Endothelial cell of umbilical vein (primary cell): Measurements from ENCODE around the gene C3orf52. TPM values are rescaled to one million over a fixed set of nuclear protein-coding genes. Genes with fewer than 3 reads are reported as not detected.

Experiments
- BruUV-seq: library from RNA; stranded (reverse); fragments of 400-500 nt; replicated peaks from 2 replicates; lab custom pipeline; 2021; lab: Mats Ljungman, UMichigan
- CTCF ChIA-PET: fragments of 300-600, 350-600 bp; sonication (Branson Sonifier 250); formaldehyde crosslinking; loops from one replicate; lab custom pipeline; 2021; ENCODE audit warnings: antibody characterized with exemption, inconsistent platforms; lab: Charles Lee
- POLR2A ChIA-PET: fragments of 300-600, 350-600 bp; sonication (Branson Sonifier 250); formaldehyde crosslinking; loops from one replicate; lab custom pipeline; 2021; ENCODE audit warnings: antibody characterized with exemption, inconsistent platforms; lab: Charles Lee
- DNase-seq: peaks from one replicate; pipeline ENCODE4 v3.0.0-alpha.2; 2011; ENCODE audit warnings: low read depth, low spot score
- FAIRE-seq: peaks from 2 replicates; lab custom pipeline; 2011; peaks lifted over from hg19 to GRCh38; lab: Jason Lieb, UNC
- H2AFZ ChIP-seq: 2 replicates; pipeline ENCODE4 v1.6.0; 2012; ENCODE audit warnings: low read depth, low read length, control low read depth, inconsistent platforms
- H3K27ac ChIP-seq: 2 replicates; pipeline ENCODE4 v1.5.1; 2011; ENCODE audit warnings: low read depth, mild to moderate bottlenecking, control low read depth, low read length, moderate library complexity; ENCODE audit not compliant: insufficient read depth
- H3K27me3 ChIP-seq, 2 experiments: 2 replicates each; pipeline versions ENCODE4 v1.6.0 to v1.6.1; 2011; ENCODE audit warnings: low read length in 2 of 2, mixed read lengths in 1 of 2; ENCODE audit not compliant: control insufficient read depth in 2 of 2, insufficient read depth in 2 of 2
- H3K36me3 ChIP-seq, 2 experiments: 2 replicates in 1 of 2; 3 replicates in 1 of 2; pipeline ENCODE4 v1.5.1; 2011; ENCODE audit warnings: low read length in 2 of 2, mild to moderate bottlenecking in 1 of 2, moderate library complexity in 1 of 2; ENCODE audit not compliant: control insufficient read depth in 2 of 2, insufficient read depth in 2 of 2; ENCODE audit errors: extremely low read depth in 1 of 2
- H3K4me1 ChIP-seq: 3 replicates; pipeline ENCODE4 v1.5.1; 2011; ENCODE audit warnings: mild to moderate bottlenecking, low read length; ENCODE audit not compliant: control insufficient read depth, insufficient read depth; ENCODE audit errors: extremely low read depth
- H3K4me2 ChIP-seq: 2 replicates; pipeline ENCODE4 v1.6.1; 2011; ENCODE audit warnings: low read length, control low read depth, mixed read lengths; ENCODE audit not compliant: insufficient read depth
- H3K4me3 ChIP-seq, 3 experiments: fragments of 200-600 bp in 1 of 3; sonication (generic), shearing (Covaris generic) in 1 of 3; replicated peaks in 1 of 3; 2 replicates each; pipeline ENCODE4 v1.5.1; 2011 to 2016; ENCODE audit warnings: control low read depth in 3 of 3, low read length in 3 of 3, mild to moderate bottlenecking in 2 of 3, inconsistent platforms in 1 of 3, low read depth in 1 of 3, moderate library complexity in 1 of 3; ENCODE audit not compliant: insufficient read depth in 1 of 3
- H3K79me2 ChIP-seq: 2 replicates; pipeline ENCODE4 v1.6.0; 2012; ENCODE audit warnings: low read length, inconsistent platforms; ENCODE audit not compliant: control insufficient read depth, insufficient read depth
- H3K9ac ChIP-seq: replicated peaks from 2 replicates; pipeline ENCODE3; 2011; ENCODE audit warnings: low read length, control low read depth; ENCODE audit not compliant: insufficient read depth; ENCODE audit errors: extremely low read depth
- H3K9me1 ChIP-seq: replicated peaks from 3 replicates; pipeline ENCODE4 v1.6.0; 2011; ENCODE audit warnings: mild to moderate bottlenecking, low read length; ENCODE audit not compliant: control insufficient read depth, insufficient read depth; ENCODE audit errors: extremely low read depth
- H3K9me3 ChIP-seq: replicated peaks from 2 replicates; pipeline ENCODE4 v1.5.1; 2012; ENCODE audit warnings: low read length, inconsistent platforms; ENCODE audit not compliant: control insufficient read depth, insufficient read depth
- H4K20me1 ChIP-seq: replicated peaks from 2 replicates; pipeline ENCODE3; 2011; ENCODE audit warnings: mild to moderate bottlenecking, low read length; ENCODE audit not compliant: control insufficient read depth, insufficient read depth; ENCODE audit errors: extremely low read depth
- EZH2 ChIP-seq: IDR thresholded peaks from 2 replicates; pipeline ENCODE4 v1.6.1; 2012; ENCODE audit warnings: borderline replicate concordance, low read depth, mild to moderate bottlenecking, moderate library complexity, low read length, inconsistent platforms; ENCODE audit not compliant: severe bottlenecking
- FOS ChIP-seq: IDR thresholded peaks from 2 replicates; pipeline ENCODE4 v1.6.1; 2011; ENCODE audit warnings: mild to moderate bottlenecking, low read length, moderate library complexity, borderline replicate concordance; ENCODE audit not compliant: insufficient read depth
- GATA2 ChIP-seq: IDR thresholded peaks from 2 replicates; pipeline ENCODE4 v1.7.0; 2011; ENCODE audit warnings: low read depth, mild to moderate bottlenecking, moderate library complexity, mixed read lengths, low read length; ENCODE audit not compliant: insufficient read length, insufficient read depth
- JUN ChIP-seq: IDR thresholded peaks from 2 replicates; pipeline ENCODE4 v1.6.1; 2011; ENCODE audit warnings: borderline replicate concordance, low read depth; ENCODE audit not compliant: insufficient read length, insufficient read depth
- MYC ChIP-seq: IDR thresholded peaks from one replicate; pipeline ENCODE4 v1.6.1; 2011; ENCODE audit warnings: mild to moderate bottlenecking, low read depth, low read length
- POLR2A ChIP-seq: IDR thresholded peaks from 2 replicates; pipeline ENCODE4 v1.6.1; 2012; ENCODE audit warnings: low read depth, mild to moderate bottlenecking, control low read depth, low read length
- POLR2AphosphoS5 ChIP-seq: IDR thresholded peaks from 2 replicates; pipeline ENCODE4 v1.6.1; 2012; ENCODE audit warnings: low read depth, mild to moderate bottlenecking, control low read depth, low read length, moderate library complexity; ENCODE audit not compliant: insufficient read depth
- dilution Hi-C: fragments of 300-500 bp; cut with MboI; formaldehyde crosslinking; loops from one replicate; pipeline ENCODE4 v1.15.0; 2019; ENCODE audit warnings: low sequenced_read_pairs; ENCODE audit not compliant: extremely low pct_ligation_motif_present
- intact Hi-C: fragments of 100-400 bp; cut with micrococcal nuclease; formaldehyde crosslinking; loops from one replicate; pipeline ENCODE4 v1.10.0; 2022
- polyA plus RNA-seq, 4 experiments: library from polyadenylated mRNA; depleted of rRNA in 3 of 4; stranded (reverse) in 3 of 4; unstranded in 1 of 4; fragments of >200 nt; gene quantifications; 2 replicates each; pipeline versions ENCODE4 v1.2.1 to v1.2.3, GENCODE V29; 2011 to 2012; ENCODE audit warnings: missing spikeins in 1 of 4
- total RNA-seq: library from RNA; stranded (reverse); gene quantifications from 2 replicates; pipeline ENCODE4 v1.2.3, GENCODE V29; 2021
- TF ChIP-seq, protein P1 (sequence below), 2 donors: IDR thresholded peaks; 1 replicate in 1 of 2; 2 replicates in 1 of 2; pipeline ENCODE4 v1.5.1; 2011; ENCODE audit warnings: low read length in 2 of 2, mild to moderate bottlenecking in 2 of 2, moderate library complexity in 2 of 2, control low read depth in 1 of 2, inconsistent platforms in 1 of 2, low read depth in 1 of 2; ENCODE audit not compliant: insufficient read depth in 1 of 2; ENCODE audit errors: extremely low read depth in 1 of 2
- TF ChIP-seq, protein P2 (sequence below): IDR thresholded peaks from 2 replicates; pipeline ENCODE4 v1.6.1; 2011; ENCODE audit not compliant: insufficient read depth, insufficient read length

The C3orf52 gene
- total and polyA plus RNA-seq, 2 donors (not counting 3 experiments of a cell fraction or from before 2014, with no cell fraction given) = 4.2 to 4.6 TPM

DNA sequence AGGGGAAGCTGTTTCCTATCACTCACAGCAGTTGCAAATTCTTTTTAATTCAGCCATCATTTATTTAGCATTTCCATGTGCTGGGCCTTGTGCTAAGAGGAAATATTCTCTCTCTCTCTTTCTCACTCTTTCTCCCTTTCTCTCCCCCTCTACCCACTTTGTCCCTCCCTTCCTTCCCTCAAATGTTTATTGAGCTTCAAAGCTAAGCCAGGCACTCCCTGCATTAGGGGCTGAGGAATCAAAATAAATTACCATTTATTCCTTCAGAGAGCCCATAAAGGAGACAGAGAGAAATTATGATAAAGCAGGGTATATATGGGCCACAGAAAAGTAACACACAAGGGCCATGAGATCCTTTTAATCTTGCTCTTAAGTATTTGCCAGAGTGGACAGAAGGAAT is 44.9 kb upstream of the C3orf52 start:
- Histone ChIP-seq H3K9ac (no peak overlapping the region), H3K79me2 (no peaks in the 10 kb centered on the region), H3K9me3 (no peaks in the 10 kb centered on the region), H3K9me1 (no peaks in the 10 kb centered on the region), H4K20me1 (no peaks in the 10 kb centered on the region), H3K4me3 (no peak overlapping the region), H3K4me1 (no peaks in the 10 kb centered on the region), H3K27ac (no peak overlapping the region), H3K27me3 (no peaks in the 10 kb centered on the region), H3K36me3 (no peaks in the 10 kb centered on the region), H3K4me2 (no peak overlapping the region), H2AFZ (no peak overlapping the region)
- CTCF ChIA-PET = interaction anchor here (0.6 to 1.5 kb wide), 4 partner anchors 28 to 325 kb away, joined by 3 to 8 read pairs (median 6); no protein-coding TSS in a partner anchor
- dilution Hi-C loops (no loop called here), intact Hi-C loops (no loop called here)
- no peak for TF ChIP-seq EZH2
- no peak for TF ChIP-seq FOS
- TF ChIP-seq, protein P1, sequence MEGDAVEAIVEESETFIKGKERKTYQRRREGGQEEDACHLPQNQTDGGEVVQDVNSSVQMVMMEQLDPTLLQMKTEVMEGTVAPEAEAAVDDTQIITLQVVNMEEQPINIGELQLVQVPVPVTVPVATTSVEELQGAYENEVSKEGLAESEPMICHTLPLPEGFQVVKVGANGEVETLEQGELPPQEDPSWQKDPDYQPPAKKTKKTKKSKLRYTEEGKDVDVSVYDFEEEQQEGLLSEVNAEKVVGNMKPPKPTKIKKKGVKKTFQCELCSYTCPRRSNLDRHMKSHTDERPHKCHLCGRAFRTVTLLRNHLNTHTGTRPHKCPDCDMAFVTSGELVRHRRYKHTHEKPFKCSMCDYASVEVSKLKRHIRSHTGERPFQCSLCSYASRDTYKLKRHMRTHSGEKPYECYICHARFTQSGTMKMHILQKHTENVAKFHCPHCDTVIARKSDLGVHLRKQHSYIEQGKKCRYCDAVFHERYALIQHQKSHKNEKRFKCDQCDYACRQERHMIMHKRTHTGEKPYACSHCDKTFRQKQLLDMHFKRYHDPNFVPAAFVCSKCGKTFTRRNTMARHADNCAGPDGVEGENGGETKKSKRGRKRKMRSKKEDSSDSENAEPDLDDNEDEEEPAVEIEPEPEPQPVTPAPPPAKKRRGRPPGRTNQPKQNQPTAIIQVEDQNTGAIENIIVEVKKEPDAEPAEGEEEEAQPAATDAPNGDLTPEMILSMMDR (IDR thresholded peaks at IDR 0.05; ENCODE audit: extremely low read depth in 1 of 2, insufficient read depth in 1 of 2, low read depth in 1 of 2, low read length in 2 of 2) = no peak
- TF ChIP-seq, protein P2, sequence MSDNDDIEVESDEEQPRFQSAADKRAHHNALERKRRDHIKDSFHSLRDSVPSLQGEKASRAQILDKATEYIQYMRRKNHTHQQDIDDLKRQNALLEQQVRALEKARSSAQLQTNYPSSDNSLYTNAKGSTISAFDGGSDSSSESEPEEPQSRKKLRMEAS = no peak
- no peak for TF ChIP-seq POLR2AphosphoS5
- TF ChIP-seq JUN = no peak
- no peak for TF ChIP-seq POLR2A
- TF ChIP-seq MYC = no peak
- TF ChIP-seq GATA2 = no peak
- FAIRE-seq (no peak), DNase-seq (no peak)
- POLR2A ChIA-PET = no interaction called here
- BruUV-seq = no TSS peak
